Right lung (tissue), 5 donors: ENCODE measurements around the gene ANKRD66. TPM values are rescaled to one million over a fixed set of nuclear protein-coding genes. Genes with fewer than 3 reads are reported as not detected.
"Not testable (repeated sequence)": the region's sequence is repeated elsewhere in the genome, so short reads cannot be mapped to it uniquely, and the experiment has no call there.

Source experiments
- DNase-seq, 2 donors: peaks; one replicate each; pipeline ENCODE4 v3.0.0-alpha.2; 2013
- polyA plus RNA-seq, 5 donors: library from polyadenylated mRNA; unstranded; fragments of 120-200 nt; gene quantifications; one replicate each; pipeline versions ENCODE4 v1.2.1 to v1.2.3, GENCODE V29; 2013; ENCODE audit warnings: inconsistent platforms in 1 of 5, low replicate concordance in 1 of 5; ENCODE audit not compliant: insufficient read length in 5 of 5, insufficient read depth in 1 of 5

ANKRD66 gene
- polyA plus RNA-seq, 5 donors = 0.34 to 4.2 (median 3.2) TPM

DNA sequence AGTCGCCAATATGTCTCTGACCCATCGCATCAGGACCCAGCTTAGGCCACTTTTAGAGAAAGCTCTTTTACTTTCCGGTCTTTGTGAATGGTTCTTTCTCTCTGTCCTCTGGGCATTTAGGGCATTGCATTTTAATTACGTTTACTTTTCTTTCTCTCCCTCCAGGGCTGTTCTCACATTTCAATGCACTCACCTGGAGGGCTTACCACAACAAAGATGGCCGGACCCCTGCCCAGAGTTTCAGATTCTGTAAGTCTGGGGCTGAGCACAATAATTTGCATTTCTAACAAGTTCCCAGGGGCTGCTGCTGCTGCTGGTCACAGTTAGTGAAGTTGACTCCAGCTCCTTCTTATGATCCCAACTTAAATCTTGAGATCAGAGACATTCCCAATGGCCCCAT, 3.0 kb downstream of the ANKRD66 start:
- DNase-seq = no peak

- no peak for DNase-seq
Measured at GRCh38 chr6:46751658-46752057, 4.9 kb downstream of the ANKRD66 start.

DNA sequence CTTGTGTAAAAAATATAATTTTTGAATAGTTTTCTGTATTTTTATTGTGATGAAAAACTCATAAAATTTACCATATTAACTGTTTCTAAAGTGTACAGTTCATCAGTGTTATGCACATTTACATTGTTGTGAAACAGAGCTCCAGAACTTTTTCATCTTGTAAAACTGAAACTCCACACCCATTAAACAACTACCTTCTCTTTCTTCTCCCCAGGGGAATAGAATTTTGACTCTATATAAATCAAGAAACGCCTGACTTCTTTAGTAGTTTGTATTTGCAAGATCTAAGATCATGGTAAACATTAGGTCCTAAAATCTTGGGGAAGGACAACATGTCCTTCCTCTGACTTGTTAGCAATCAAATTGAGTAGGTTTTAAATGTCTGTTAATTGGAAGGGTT, 9.1 kb downstream of the ANKRD66 start:
- no peak for DNase-seq

GRCh38 chr6:46756469-46757213, 9.9 kb downstream of the ANKRD66 start:
- DNase-seq = no peak

DNA sequence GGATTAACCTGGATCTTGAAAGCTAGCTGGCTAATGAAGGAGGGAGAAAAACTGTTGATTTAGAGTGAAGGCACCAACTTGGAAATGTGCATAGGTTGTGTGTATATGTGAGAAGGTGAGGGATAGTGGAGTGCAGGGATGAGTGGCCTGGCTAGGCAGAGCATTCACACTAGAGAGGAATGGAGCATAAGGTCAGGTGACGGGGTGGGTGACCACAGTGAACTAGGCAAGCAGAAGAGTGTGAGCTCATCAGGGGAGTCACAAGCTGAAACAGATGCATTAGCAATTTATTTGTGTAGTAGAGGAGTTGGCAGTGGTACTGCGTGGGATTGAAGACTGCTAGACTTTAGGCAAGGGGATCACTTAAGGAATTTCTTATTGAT, 10.5 kb downstream of the ANKRD66 start:
- no peak for DNase-seq

DNA sequence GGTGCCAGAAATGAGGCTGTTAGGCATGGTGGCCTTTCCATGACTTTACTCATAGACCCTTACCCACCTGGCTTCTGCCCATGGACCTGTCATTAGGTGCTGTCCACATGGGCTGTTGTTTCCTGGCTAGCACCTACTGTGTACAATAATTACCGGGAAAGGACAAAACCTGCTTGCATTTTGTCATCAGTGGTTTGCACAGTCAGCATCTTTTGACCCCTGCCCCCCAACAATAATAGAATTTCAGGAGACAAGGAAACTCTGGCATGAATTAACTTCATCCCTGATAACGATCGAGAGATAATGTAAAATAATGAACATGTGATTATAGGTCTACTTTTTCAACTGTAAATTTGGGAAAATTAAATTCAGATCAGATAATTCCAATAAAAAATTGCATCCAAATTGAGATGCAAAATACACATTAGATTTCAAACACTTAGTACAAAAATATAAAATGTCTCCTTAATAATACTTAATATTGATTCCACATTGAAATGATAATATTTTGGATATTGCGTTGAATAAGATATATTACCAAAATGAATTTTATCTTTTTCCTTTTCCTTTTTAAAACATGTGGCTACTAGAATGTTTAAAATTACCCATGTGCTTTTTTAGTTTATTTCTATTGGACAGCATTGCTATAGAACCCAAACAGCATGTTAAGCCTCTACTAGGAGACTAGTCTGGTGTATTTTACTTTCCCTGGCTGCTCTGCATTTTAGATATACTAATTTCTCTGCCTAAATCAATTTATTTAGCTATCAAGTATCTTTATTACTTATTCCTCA, 12.4 kb downstream of the ANKRD66 start:
- no peak for DNase-seq

DNA sequence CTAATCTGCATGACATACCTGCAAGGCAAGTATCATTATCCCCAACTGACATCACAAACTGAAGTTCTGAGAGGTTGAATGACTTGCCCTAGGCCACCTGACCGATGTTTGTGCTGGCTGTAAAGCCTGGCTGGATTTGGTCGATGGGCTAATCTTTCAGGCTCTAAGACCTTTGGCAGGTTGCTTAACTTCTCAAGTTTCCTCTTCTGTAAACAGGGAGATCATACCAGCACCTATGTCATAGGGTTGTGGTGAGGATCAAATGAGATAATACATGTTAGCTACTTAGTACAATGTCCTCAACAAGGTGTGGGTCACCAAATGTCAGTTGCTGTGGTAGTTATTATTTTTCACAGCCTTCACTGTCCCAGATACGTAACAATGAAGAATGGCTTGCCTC, 14.2 kb downstream of the ANKRD66 start:
- no peak for DNase-seq

DNA sequence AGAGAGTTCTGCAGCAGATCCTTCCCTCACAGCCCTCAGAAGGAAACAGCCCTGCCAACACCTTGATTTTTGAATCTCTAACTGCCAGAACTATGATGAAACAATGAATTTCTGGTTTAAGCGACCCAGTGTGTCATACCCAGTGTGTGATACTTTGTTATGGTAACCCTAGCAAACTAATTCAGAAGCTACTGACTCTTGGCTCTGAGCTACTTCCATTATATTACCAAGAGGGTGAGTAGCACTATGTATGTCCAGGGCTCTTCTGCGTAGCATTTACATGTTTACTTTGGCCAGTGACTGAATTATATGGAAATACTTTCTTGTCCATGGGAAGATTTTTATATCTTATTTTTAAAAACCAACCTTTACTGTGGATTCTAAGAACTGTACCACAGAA, 16.7 kb downstream of the ANKRD66 start:
- no peak for DNase-seq

DNA sequence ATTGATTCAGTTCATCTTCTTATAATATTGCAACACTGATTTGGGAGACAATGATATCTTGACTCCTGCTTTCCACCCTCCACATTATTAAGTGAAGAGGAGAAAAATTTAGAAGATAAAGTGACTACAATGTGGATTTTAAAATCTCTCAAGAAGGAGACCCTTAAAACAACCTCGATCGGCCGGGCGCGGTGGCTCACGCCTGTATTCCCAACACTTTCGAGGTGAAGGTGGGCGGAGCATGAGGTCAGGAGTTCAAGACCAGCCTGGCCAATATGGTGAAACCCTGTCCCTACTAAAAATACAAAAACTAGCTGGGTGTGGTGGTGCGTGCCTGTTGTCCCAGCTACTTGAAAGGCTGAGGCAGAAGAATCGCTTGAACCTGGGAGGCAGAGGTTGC, 17.5 kb downstream of the ANKRD66 start:
- not testable (repeated sequence) for DNase-seq

DNA sequence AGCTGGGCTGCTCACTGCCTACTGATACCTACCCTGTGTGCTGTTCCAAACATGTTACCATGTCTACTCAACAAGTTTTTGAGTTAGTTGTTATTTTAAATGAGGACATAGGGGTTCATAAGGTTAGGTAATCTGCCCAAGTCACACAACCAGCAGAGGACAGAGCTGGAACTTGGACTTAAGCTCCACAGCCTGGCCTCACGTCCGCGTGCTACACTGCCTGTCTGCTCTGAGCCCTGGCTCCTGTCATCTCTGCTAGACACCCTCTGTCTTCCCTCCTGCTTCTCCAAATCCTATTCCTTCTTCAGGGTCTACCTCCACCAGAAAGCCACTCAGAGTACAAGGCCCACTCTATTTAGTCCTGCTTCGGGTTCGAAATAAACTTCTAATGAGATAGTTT, 18.2 kb downstream of the ANKRD66 start:
- DNase-seq = no peak

- no peak for DNase-seq
Measured at GRCh38 chr6:46772016-46772415, 25.3 kb downstream of the ANKRD66 start.

DNA sequence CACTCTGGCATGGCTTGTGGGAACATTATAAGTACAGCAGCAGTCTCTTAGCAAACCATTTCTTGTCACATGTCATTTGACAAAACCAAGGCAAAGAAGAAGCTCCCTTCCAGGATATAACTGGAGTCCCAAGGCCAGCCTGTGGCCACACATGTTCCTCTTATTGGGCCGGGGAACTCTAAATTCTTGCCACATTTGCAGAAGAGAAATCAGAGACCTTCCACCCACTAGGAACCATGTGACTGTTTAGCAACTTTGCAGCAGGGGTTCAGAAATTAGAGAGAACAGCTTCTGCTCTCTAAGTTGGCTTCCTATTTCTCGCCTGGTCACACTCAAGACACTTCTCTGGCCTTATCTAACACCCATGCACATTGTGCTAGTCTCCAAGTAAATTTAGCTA, 26.0 kb downstream of the ANKRD66 start:
- DNase-seq = no peak

DNA sequence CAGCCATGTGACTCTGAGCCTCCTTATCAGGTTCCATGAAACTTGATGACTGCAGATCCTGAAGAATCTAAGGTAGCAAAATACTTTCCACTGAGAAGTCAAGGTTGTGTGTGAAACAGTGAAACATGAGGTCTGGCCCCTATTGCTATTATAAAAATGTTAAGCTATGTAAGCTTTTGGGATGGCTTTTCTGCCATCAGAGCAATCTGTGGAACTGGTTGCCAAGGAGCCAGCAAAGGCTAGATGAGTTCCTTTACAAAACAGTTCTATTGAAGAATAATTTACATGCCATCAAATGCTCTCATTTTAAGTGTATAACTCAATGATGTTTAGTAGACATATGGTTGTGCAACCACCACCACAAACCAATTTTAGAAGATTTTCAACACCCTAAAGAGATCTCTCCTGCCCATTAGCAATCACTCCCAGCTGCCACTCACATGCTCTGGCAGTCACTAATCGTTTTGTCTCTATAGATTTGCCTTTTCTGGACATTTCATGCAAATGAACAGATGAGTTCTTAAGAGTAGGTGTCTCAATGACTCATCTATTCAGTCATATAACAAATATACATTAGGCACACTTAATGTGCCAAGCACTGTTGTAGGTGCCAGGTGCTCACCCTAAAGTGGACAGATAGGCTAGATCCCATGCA, 26.6 kb downstream of the ANKRD66 start:
- no peak for DNase-seq

- not testable (repeated sequence) for DNase-seq
Measured at GRCh38 chr6:46774736-46775135, 28.0 kb downstream of the ANKRD66 start.

- DNase-seq = peak; percentile 35 to 47
Measured at GRCh38 chr6:46776070-46776712, 29.5 kb downstream of the ANKRD66 start.

DNA sequence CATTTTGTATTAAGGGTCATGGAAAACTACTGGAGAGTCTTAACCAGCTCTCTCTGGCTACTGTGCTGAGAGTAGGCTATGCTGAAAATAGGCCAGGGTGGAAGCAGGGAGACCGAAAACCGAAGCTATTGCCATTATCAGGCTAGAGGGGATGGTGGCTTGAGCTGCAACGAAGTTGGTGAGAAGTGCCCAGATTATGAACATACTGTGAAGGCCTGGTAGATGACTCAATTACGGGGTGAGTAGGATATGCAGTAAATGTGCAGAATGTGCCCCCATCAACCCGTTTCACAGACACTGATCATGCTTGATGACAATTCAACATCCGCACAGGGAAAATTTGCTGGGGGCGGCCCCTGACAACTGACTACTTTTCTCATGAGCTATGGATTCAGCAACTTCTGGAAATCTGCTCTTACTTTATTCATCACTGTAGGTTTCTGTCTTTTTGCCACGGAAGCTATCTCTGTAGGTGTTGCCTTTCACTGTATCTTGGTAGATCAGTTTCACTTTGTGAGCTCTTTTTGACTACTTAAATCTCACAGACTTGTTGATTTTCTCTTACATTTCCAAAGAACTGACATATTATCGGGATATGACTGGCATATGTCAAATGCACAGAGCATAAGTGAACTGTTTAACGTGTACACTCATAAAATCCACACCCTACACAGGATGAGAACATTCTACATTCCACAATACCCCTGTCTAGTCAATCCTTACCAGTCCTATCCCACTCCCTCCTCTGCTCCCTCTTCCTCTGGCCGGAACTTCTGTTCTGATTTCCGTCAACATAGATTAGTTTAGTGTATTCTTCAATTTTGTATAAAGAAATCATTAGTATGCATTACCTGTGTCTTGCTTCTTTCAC, 31.0 kb downstream of the ANKRD66 start:
- DNase-seq = no peak

DNA sequence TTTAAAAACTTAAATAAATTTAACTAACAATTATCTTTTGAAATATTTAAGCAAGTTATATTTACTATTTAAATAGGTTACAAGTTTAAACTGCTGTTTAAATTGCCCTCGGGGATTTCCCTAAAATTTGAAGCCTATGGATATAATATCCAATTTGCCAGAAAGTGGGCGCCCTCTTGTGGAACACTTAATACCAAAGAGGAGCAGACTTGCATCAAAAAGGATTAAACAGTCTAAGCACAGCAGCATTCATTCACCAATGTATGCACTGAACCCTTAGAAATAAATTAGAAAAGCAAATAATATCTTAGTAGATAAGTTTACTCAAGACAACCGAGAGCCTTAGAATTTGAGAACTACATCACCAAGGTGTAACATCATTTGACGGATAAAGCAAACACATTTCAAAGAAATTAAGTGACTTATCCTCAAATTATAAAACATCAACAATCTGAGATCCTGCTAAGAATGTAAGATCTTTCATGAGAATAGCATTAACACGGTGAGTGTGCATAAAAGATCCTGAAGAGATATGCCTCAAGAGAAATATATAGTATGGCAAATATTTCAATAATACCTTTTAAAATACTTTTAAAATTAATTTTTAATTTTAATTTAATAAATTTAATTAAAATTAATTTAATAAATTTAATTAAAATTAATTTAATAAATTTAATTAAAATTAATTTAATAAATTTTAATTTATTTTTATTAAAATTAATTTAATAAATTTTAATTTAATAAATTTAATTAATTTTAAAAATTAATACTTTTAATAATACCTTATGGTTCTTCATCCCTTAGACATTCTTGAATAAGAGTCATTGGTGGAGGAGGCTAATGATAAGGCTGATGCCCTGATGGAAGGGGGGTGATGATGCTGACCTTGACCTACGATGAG, 35.0 kb downstream of the ANKRD66 start:
- DNase-seq = peak; percentile 45 to 64

DNA sequence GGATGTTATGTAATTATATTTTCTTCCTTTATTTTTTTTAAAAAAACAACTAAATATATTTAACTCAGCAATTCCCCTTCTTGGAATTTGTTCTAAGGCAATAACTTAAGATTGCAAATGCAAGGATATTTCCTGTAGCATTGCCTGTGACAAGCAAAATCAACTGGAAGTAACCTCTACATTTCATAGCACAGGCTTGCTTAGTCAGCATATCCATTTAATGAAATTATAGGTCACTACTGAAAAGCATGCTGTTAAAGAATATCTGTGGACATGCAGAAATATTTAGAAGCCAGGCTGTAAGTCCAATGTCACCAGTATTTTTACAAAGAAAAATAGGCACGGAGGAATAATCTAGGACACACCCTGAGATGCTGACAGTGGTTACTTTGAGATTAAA, 37.8 kb downstream of the ANKRD66 start:
- no peak for DNase-seq

DNA sequence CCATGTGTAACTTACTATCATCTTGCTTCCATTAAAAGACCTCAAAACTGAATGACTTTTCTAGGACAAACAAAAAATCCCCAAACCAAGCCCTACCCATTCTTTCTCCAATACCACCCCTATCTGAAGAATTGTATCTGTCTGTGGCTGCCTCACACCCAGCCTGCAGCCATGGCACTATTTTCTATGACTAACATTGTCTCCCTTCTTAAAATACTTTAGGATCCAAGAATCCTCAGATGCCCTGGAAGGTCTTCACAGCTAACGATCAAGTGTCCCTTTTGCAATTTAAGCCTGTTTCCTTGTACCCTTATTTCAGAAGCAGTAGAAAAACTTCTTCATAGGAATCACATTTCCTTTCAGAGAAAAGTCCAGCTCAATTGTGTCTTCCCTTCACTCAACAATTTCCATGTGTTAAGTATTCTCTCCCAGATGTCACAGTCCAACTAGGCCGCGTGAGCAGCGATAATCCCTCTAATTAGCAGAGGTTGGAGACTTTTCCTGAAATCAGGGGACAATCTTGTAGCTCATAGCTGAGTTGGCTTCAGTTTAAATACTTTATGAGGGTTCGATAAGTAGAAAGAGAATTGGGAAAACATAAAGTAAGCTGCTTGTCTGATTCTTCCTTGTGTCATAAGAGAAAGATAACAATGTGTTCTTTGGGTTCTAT, 41.3 kb downstream of the ANKRD66 start:
- no peak for DNase-seq

DNA sequence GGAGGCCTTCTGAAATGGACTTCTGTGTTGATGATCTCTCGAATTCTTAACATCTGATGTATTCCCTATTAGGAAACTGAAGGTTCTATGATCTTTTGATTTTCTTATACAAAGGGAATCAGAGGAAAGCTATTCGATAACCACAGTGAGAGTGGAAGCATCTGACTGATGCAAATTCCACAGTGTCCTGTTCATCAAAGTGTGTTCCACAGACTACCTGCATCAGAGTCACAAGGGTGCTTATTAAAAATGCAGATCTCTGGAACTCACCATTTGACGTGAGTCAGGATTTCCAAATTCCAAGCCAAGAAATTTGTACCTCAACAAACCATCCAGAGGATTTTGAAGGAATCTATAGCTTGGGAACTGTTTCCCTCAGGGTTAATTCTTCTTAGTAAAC, 42.1 kb downstream of the ANKRD66 start:
- no peak for DNase-seq
